Measurements from ENCODE around the gene ZNF789. TPM values are rescaled to one million over a fixed set of nuclear protein-coding genes. Genes with fewer than 3 reads are reported as not detected.
A peak's percentile ranks its signal among the peaks of the same experiment; 100 is the strongest.

The ZNF789 gene
- total and polyA plus RNA-seq, 9 of the 15 experiments (the other 6 are each of a cell fraction or from before 2014, with no cell fraction given), result 6.1 to 57.0 (median 24.8) TPM

DNA sequence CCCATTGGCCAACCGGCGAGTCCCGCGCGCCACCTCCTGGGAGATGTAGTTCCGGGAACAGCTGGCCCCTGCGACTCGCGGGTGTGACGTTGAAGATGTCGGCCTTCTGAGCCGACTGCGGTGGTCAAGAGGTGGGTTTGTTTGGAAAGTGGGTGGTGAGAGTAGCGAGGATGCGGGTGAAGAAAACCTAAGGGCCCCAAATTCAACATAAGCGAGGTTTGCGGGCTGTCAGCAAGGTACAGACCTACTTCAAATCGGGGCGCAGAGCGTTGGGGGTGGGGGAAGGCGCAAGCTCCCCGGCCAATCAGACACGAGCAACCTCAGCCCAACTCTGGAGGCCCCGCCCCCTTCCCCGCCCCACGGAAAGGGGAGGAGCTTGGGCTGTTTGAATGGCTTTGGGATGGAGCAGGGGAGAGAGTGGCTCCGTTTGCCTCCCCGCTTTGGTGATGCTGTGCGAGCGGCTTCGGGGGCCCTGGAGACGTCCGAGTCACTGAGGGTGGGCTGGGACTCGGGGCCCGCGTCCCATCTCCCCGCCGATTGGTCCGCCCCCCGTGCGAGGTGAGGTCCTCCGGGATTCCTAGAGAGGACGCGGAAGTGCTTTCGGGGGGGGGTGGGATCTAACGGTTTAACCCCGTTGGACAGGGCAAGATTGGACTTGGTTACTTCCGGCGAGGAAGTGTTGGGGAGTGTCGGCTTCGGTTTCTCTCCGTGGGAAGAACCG is 32.1 kb downstream of the ZNF789 start, which contains the start of gene ZKSCAN5 (continued):
- TF ChIP-seq HINFP (tag; conservative IDR thresholded peaks at IDR 0.05; ENCODE audit: low read depth) (no peak), KDM5B (IDR thresholded peaks at IDR 0.05; ENCODE audit: insufficient replicate concordance, low read depth, low read length) (peak; percentile 93), STAT5B (CRISPR knock-in tag; IDR thresholded peaks at IDR 0.05) (no peak), KLF1 (tag; IDR thresholded peaks at IDR 0.05) (no peak), TRIM24 (IDR thresholded peaks at IDR 0.05) (no peak)
- TF ChIP-seq, protein P1, sequence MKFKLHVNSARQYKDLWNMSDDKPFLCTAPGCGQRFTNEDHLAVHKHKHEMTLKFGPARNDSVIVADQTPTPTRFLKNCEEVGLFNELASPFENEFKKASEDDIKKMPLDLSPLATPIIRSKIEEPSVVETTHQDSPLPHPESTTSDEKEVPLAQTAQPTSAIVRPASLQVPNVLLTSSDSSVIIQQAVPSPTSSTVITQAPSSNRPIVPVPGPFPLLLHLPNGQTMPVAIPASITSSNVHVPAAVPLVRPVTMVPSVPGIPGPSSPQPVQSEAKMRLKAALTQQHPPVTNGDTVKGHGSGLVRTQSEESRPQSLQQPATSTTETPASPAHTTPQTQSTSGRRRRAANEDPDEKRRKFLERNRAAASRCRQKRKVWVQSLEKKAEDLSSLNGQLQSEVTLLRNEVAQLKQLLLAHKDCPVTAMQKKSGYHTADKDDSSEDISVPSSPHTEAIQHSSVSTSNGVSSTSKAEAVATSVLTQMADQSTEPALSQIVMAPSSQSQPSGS (CRISPR knock-in tag; IDR thresholded peaks at IDR 0.05), result no peak
- TF ChIP-seq, protein P2, sequence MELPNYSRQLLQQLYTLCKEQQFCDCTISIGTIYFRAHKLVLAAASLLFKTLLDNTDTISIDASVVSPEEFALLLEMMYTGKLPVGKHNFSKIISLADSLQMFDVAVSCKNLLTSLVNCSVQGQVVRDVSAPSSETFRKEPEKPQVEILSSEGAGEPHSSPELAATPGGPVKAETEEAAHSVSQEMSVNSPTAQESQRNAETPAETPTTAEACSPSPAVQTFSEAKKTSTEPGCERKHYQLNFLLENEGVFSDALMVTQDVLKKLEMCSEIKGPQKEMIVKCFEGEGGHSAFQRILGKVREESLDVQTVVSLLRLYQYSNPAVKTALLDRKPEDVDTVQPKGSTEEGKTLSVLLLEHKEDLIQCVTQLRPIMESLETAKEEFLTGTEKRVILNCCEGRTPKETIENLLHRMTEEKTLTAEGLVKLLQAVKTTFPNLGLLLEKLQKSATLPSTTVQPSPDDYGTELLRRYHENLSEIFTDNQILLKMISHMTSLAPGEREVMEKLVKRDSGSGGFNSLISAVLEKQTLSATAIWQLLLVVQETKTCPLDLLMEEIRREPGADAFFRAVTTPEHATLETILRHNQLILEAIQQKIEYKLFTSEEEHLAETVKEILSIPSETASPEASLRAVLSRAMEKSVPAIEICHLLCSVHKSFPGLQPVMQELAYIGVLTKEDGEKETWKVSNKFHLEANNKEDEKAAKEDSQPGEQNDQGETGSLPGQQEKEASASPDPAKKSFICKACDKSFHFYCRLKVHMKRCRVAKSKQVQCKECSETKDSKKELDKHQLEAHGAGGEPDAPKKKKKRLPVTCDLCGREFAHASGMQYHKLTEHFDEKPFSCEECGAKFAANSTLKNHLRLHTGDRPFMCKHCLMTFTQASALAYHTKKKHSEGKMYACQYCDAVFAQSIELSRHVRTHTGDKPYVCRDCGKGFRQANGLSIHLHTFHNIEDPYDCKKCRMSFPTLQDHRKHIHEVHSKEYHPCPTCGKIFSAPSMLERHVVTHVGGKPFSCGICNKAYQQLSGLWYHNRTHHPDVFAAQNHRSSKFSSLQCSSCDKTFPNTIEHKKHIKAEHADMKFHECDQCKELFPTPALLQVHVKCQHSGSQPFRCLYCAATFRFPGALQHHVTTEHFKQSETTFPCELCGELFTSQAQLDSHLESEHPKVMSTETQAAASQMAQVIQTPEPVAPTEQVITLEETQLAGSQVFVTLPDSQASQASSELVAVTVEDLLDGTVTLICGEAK (IDR thresholded peaks at IDR 0.05), result peak; percentile 97
- TF ChIP-seq, protein P2 (CRISPR knock-in tag; IDR thresholded peaks at IDR 0.05), result no peak
- TF ChIP-seq, protein P3, sequence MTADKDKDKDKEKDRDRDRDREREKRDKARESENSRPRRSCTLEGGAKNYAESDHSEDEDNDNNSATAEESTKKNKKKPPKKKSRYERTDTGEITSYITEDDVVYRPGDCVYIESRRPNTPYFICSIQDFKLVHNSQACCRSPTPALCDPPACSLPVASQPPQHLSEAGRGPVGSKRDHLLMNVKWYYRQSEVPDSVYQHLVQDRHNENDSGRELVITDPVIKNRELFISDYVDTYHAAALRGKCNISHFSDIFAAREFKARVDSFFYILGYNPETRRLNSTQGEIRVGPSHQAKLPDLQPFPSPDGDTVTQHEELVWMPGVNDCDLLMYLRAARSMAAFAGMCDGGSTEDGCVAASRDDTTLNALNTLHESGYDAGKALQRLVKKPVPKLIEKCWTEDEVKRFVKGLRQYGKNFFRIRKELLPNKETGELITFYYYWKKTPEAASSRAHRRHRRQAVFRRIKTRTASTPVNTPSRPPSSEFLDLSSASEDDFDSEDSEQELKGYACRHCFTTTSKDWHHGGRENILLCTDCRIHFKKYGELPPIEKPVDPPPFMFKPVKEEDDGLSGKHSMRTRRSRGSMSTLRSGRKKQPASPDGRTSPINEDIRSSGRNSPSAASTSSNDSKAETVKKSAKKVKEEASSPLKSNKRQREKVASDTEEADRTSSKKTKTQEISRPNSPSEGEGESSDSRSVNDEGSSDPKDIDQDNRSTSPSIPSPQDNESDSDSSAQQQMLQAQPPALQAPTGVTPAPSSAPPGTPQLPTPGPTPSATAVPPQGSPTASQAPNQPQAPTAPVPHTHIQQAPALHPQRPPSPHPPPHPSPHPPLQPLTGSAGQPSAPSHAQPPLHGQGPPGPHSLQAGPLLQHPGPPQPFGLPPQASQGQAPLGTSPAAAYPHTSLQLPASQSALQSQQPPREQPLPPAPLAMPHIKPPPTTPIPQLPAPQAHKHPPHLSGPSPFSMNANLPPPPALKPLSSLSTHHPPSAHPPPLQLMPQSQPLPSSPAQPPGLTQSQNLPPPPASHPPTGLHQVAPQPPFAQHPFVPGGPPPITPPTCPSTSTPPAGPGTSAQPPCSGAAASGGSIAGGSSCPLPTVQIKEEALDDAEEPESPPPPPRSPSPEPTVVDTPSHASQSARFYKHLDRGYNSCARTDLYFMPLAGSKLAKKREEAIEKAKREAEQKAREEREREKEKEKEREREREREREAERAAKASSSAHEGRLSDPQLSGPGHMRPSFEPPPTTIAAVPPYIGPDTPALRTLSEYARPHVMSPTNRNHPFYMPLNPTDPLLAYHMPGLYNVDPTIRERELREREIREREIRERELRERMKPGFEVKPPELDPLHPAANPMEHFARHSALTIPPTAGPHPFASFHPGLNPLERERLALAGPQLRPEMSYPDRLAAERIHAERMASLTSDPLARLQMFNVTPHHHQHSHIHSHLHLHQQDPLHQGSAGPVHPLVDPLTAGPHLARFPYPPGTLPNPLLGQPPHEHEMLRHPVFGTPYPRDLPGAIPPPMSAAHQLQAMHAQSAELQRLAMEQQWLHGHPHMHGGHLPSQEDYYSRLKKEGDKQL (CRISPR knock-in tag; IDR thresholded peaks at IDR 0.05; ENCODE audit: borderline replicate concordance), result no peak

Measured in K562 (cell line).